ENCODE measurements around the gene CEP43. TPM values are rescaled to one million over a fixed set of nuclear protein-coding genes. Genes with fewer than 3 reads are reported as not detected.

Gene CEP43
- polyA plus RNA-seq, 3 donors: 29.7 to 50.4 (median 34.2) TPM

- DNase-seq (ENCODE audit: extremely low read depth in 1 of 11, low read depth in 9 of 11, low spot score in 4 of 11): peak in 8 of 11 donors; percentile 32 to 73 (median 50)
Measured at GRCh38 chr6:166997768-166998255, 1.4 kb upstream of the CEP43 start.

- peak in 2 of 11 donors; percentile 7 to 8 for DNase-seq (ENCODE audit: extremely low read depth in 1 of 11, low read depth in 9 of 11, low spot score in 4 of 11)
Measured at GRCh38 chr6:166998256-166999144, 697 bp upstream of the CEP43 start.

- peak in 1 of 11 donors; percentile 27 for DNase-seq (ENCODE audit: extremely low read depth in 1 of 11, low read depth in 9 of 11, low spot score in 4 of 11)
Measured at GRCh38 chr6:166999884-167000253, 672 bp downstream of the CEP43 start.

GRCh38 chr6:167000759-167001158 is 1.6 kb downstream of the CEP43 start:
- DNase-seq (ENCODE audit: extremely low read depth in 1 of 11, low read depth in 9 of 11, low spot score in 4 of 11): no peak

GRCh38 chr6:167005350-167006159 is 6.4 kb downstream of the CEP43 start:
- DNase-seq (ENCODE audit: extremely low read depth in 1 of 11, low read depth in 9 of 11, low spot score in 4 of 11): no peak

GRCh38 chr6:167007985-167008384 is 8.8 kb downstream of the CEP43 start:
- DNase-seq (ENCODE audit: extremely low read depth in 1 of 11, low read depth in 9 of 11, low spot score in 4 of 11): no peak

- no peak for DNase-seq (ENCODE audit: extremely low read depth in 1 of 11, low read depth in 9 of 11, low spot score in 4 of 11)
Measured at GRCh38 chr6:167013067-167013466, 13.9 kb downstream of the CEP43 start.

- DNase-seq (ENCODE audit: extremely low read depth in 1 of 11, low read depth in 9 of 11, low spot score in 4 of 11): no peak
Measured at GRCh38 chr6:167013946-167014345, 14.7 kb downstream of the CEP43 start.

- no peak for DNase-seq (ENCODE audit: extremely low read depth in 1 of 11, low read depth in 9 of 11, low spot score in 4 of 11)
Measured at GRCh38 chr6:167015302-167015701, 16.1 kb downstream of the CEP43 start.

- DNase-seq (ENCODE audit: extremely low read depth in 1 of 11, low read depth in 9 of 11, low spot score in 4 of 11): no peak
Measured at GRCh38 chr6:167020206-167020605, 21.0 kb downstream of the CEP43 start.

GRCh38 chr6:167027308-167027707 is 28.1 kb downstream of the CEP43 start:
- DNase-seq (ENCODE audit: extremely low read depth in 1 of 11, low read depth in 9 of 11, low spot score in 4 of 11): no peak

GRCh38 chr6:167027772-167028171 is 28.6 kb downstream of the CEP43 start:
- no peak for DNase-seq (ENCODE audit: extremely low read depth in 1 of 11, low read depth in 9 of 11, low spot score in 4 of 11)

GRCh38 chr6:167030222-167031072 is 31.2 kb downstream of the CEP43 start:
- no peak for DNase-seq (ENCODE audit: extremely low read depth in 1 of 11, low read depth in 9 of 11, low spot score in 4 of 11)

GRCh38 chr6:167031082-167031709 is 32.0 kb downstream of the CEP43 start:
- DNase-seq (ENCODE audit: extremely low read depth in 1 of 11, low read depth in 9 of 11, low spot score in 4 of 11): no peak

- no peak for DNase-seq (ENCODE audit: extremely low read depth in 1 of 11, low read depth in 9 of 11, low spot score in 4 of 11)
Measured at GRCh38 chr6:167034056-167034455, 34.9 kb downstream of the CEP43 start.

- DNase-seq (ENCODE audit: extremely low read depth in 1 of 11, low read depth in 9 of 11, low spot score in 4 of 11): no peak
Measured at GRCh38 chr6:167037762-167038161, 38.6 kb downstream of the CEP43 start.

- no peak for DNase-seq (ENCODE audit: extremely low read depth in 1 of 11, low read depth in 9 of 11, low spot score in 4 of 11)
Measured at GRCh38 chr6:167044696-167045095, 45.5 kb downstream of the CEP43 start.

- no peak for DNase-seq (ENCODE audit: extremely low read depth in 1 of 11, low read depth in 9 of 11, low spot score in 4 of 11)
Measured at GRCh38 chr6:167045828-167046580, 46.8 kb downstream of the CEP43 start.

Data from renal cortex interstitium (tissue), 11 donors.